Chondrocyte (in vitro differentiated cells): ENCODE data around the gene GDPD5. TPM values are rescaled to one million over a fixed set of nuclear protein-coding genes. Genes with fewer than 3 reads are reported as not detected.

Experiments
- DNase-seq: peaks from one replicate; pipeline ENCODE4 v3.0.0; 2021; ENCODE audit warnings: mixed read lengths, low spot score
- H3K27ac Mint-ChIP-seq: one replicate; pipeline ENCODE4 v1.8.0; 2021; ENCODE audit warnings: mild to moderate bottlenecking, moderate library complexity, mixed read lengths; ENCODE audit not compliant: unreplicated experiment
- H3K27me3 Mint-ChIP-seq: 2 replicates; pipeline ENCODE4 v1.8.0; 2021; ENCODE audit warnings: low read depth, mixed read lengths
- H3K36me3 Mint-ChIP-seq: 2 replicates; pipeline ENCODE4 v1.8.0; 2021; ENCODE audit warnings: low read depth, mixed read lengths
- H3K4me1 Mint-ChIP-seq: 2 replicates; pipeline ENCODE4 v1.8.0; 2021; ENCODE audit warnings: low read depth, mild to moderate bottlenecking, mixed read lengths
- H3K4me3 Mint-ChIP-seq: one replicate; pipeline ENCODE4 v1.8.0; 2021; ENCODE audit warnings: mild to moderate bottlenecking, moderate library complexity, mixed read lengths; ENCODE audit not compliant: unreplicated experiment
- H3K9me3 Mint-ChIP-seq: 2 replicates; pipeline ENCODE4 v1.8.0; 2021; ENCODE audit warnings: low read depth, mixed read lengths
- CTCF ChIP-seq: fragments of 200-600 bp; sonication (generic); IDR thresholded peaks from 2 replicates; pipeline ENCODE4 v1.5.0; 2021; ENCODE audit warnings: antibody characterized with exemption, mild to moderate bottlenecking, moderate library complexity
- total RNA-seq: library from RNA; stranded (reverse); gene quantifications from 3 replicates; pipeline ENCODE4 v1.2.1, GENCODE V29; 2021

The GDPD5 gene
- total RNA-seq, 1 donor from 2014 or later = 12.6 TPM

GRCh38 chr11:75536786-75537641, 11.3 kb upstream of the GDPD5 start:
- Mint-ChIP-seq H3K4me3 (no peak overlapping the region), H3K36me3 (no peaks in the 10 kb centered on the region), H3K27me3 (peaks cover 2% of the 10 kb centered on the region), H3K9me3 (no peaks in the 10 kb centered on the region), H3K27ac (no peak overlapping the region), H3K4me1 (peaks cover 14% of the 10 kb centered on the region)
- no peak for TF ChIP-seq CTCF
- no peak for DNase-seq

GRCh38 chr11:75535071-75535470, 9.3 kb upstream of the GDPD5 start:
- TF ChIP-seq CTCF = no peak
- Mint-ChIP-seq H3K27ac (no peak overlapping the region), H3K4me3 (no peak overlapping the region), H3K4me1 (peaks cover 14% of the 10 kb centered on the region), H3K27me3 (peaks cover 2% of the 10 kb centered on the region), H3K9me3 (no peaks in the 10 kb centered on the region), H3K36me3 (no peaks in the 10 kb centered on the region)
- DNase-seq = no peak

- H3K27ac Mint-ChIP-seq = no peak overlapping the region
- no peak overlapping the region for H3K4me3 Mint-ChIP-seq
- peaks cover 2% of the 10 kb centered on the region for H3K27me3 Mint-ChIP-seq
- no peaks in the 10 kb centered on the region for H3K36me3 Mint-ChIP-seq
- no peak for TF ChIP-seq CTCF
- peaks cover 14% of the 10 kb centered on the region for H3K4me1 Mint-ChIP-seq
- no peaks in the 10 kb centered on the region for H3K9me3 Mint-ChIP-seq
- DNase-seq = no peak
Measured at GRCh38 chr11:75534259-75535069, 8.7 kb upstream of the GDPD5 start.

DNA sequence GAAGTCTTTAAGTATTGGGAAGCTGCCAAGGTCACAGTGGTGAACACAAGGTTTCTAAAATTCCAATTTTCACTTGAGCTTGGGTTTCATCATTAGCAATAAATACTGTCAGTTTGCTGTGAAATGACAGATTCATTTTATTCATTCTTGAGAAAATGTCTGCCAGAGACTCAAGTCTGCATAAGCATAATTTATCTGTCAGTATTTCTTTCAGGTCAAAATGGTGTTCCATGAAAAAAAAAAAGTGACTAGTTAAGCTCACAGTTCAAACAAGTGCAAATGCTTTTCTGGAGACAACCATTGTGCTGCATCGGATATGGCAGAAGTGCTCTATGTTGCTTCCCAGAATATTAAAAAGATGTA, 8.1 kb upstream of the GDPD5 start:
- H3K27ac Mint-ChIP-seq = no peak overlapping the region
- H3K4me3 Mint-ChIP-seq = no peak overlapping the region
- no peak for TF ChIP-seq CTCF

GRCh38 chr11:75532200-75533048, 6.7 kb upstream of the GDPD5 start:
- H3K27ac Mint-ChIP-seq = no peak overlapping the region
- no peaks in the 10 kb centered on the region for H3K27me3 Mint-ChIP-seq
- H3K36me3 Mint-ChIP-seq = no peaks in the 10 kb centered on the region
- peaks cover 14% of the 10 kb centered on the region for H3K4me1 Mint-ChIP-seq
- H3K4me3 Mint-ChIP-seq = no peak overlapping the region
- no peaks in the 10 kb centered on the region for H3K9me3 Mint-ChIP-seq
- no peak for DNase-seq
- TF ChIP-seq CTCF = peak; percentile 100

More for the DNA sequence above, 8.1 kb upstream of the GDPD5 start:
- DNase-seq = no peak
- Mint-ChIP-seq H3K4me1 (peaks cover 14% of the 10 kb centered on the region), H3K9me3 (no peaks in the 10 kb centered on the region), H3K27me3 (peaks cover 2% of the 10 kb centered on the region), H3K36me3 (no peaks in the 10 kb centered on the region)
